Measurements from ENCODE around the gene DELE1. TPM values are rescaled to one million over a fixed set of nuclear protein-coding genes. Genes with fewer than 3 reads are reported as not detected.

Gene DELE1
- total RNA-seq, 1 donor from 2014 or later: 75.0 TPM

DNA sequence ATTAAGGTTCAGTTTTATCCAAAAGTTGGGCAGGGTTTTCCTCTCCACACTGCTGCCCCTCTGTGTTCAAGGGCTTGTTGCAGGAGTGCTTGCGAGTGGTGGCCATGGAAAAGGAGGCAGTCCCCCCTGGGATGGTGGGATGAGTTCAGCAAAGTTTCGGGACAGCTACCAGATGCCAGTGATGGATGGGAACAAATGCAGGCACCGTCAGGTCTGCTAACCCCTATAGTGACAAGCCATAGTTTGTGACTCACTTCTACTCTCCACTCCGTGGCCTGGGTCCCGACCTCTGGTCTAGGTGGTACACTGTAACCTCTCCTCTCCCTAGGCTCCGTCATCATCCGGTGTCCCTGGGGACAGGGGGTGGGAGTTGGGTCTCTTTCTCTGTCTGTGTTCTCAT is 41.4 kb downstream of the DELE1 start:
- intact Hi-C loops (cut with DNase I): no loop called here

GRCh38 chr5:141966275-141966962 is 42.7 kb downstream of the DELE1 start:
- intact Hi-C loops (cut with DNase I): no loop called here
- no peak for TF ChIP-seq CTCF (IDR thresholded peaks at IDR 0.05)
- H3K4me3 ChIP-seq: no peak overlapping the region

More for the DNA sequence above, 41.4 kb downstream of the DELE1 start:
- no peak for TF ChIP-seq CTCF (IDR thresholded peaks at IDR 0.05)
- Histone ChIP-seq H3K27ac (no peak overlapping the region), H3K4me3 (no peak overlapping the region), H3K27me3 (ENCODE audit: low read depth) (no peaks in the 10 kb centered on the region), H3K36me3 (no peaks in the 10 kb centered on the region), H3K4me1 (peaks cover 12% of the 10 kb centered on the region), H3K9me3 (no peaks in the 10 kb centered on the region)
- ATAC-seq: no peak
- no peak for DNase-seq

GRCh38 chr5:141966963-141967333 is 43.3 kb downstream of the DELE1 start:
- ATAC-seq (no peak), DNase-seq (no peak)
- H3K4me3 ChIP-seq: no peak overlapping the region
- peaks cover 6% of the 10 kb centered on the region for H3K36me3 ChIP-seq
- no peak overlapping the region for H3K27ac ChIP-seq
- no peaks in the 10 kb centered on the region for H3K9me3 ChIP-seq
- no peak for TF ChIP-seq CTCF (IDR thresholded peaks at IDR 0.05)
- H3K4me1 ChIP-seq: peaks cover 17% of the 10 kb centered on the region
- H3K27me3 ChIP-seq (ENCODE audit: low read depth): no peaks in the 10 kb centered on the region
- intact Hi-C loops (cut with DNase I): no loop called here

More at GRCh38 chr5:141966275-141966962, 42.7 kb downstream of the DELE1 start:
- DNase-seq (no peak), ATAC-seq (no peak)
- Histone ChIP-seq H3K36me3 (peaks cover under 1% of the 10 kb centered on the region), H3K27me3 (ENCODE audit: low read depth) (no peaks in the 10 kb centered on the region), H3K9me3 (no peaks in the 10 kb centered on the region), H3K4me1 (peaks cover 17% of the 10 kb centered on the region), H3K27ac (no peak overlapping the region)

- Histone ChIP-seq H3K9me3 (no peaks in the 10 kb centered on the region), H3K4me3 (peak within 1 kb of the TSS; percentile 78), H3K27me3 (ENCODE audit: low read depth) (no peaks in the 10 kb centered on the region), H3K36me3 (peaks cover 26% of the 10 kb centered on the region), H3K27ac (peak within 1 kb of the TSS; percentile 95), H3K4me1 (peaks cover 22% of the 10 kb centered on the region)
- TF ChIP-seq CTCF (IDR thresholded peaks at IDR 0.05): peak; percentile 97
- intact Hi-C loops (cut with DNase I): no loop called here
- DNase-seq: peak; percentile 98
- peak; percentile 99 to 100 for ATAC-seq
Measured at GRCh38 chr5:141968914-141969608, 45.4 kb downstream of the DELE1 start, which contains the start of gene RNF14. RNF14 (plus strand) TSS chr5:141969105; CDS start chr5:141973589, 4,484 bp downstream.

DNA sequence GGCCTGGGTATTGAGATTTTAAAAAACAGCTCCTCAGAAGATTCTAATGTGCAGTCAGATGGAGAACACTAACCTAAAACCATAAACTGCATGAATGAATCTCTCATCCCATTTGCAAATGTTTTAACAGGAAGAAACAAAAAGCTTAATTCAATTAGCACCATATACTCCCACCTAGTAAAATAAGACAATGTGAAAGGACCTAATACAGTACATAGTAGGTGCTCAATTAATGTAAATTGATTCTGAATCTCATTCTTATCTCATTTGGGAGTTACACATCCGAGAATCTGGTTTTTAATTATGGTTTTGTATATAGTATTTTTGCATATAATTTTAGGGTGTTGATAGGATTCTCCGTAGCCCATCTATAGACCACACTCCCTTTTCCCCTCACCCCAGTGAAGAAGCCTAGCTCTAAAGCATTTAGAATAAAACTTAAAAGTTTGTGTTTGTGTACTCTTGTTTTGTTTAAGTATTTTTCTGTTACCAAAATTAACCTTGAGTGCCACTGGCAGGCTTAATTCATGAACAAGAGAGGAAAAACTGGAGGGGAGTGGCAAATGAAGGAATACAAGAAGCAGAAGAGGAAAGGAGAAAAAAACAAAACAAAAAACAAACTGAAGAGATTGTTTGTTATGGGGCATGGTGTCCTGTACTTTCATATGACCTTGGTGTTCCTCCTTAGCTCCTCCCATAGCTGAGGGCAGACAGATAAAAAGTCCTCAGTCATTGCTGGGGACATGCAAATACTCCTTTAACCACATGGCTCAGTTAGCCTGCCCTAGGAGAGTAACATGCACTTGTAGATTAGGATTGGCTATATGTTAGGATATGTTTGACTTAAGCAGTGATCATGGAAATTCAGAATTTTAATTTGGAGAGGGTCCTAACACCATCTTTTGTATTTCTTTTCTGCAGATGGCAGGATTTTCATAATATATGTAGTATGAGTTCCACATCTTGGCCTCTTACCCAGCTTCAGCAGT is 46.4 kb downstream of the DELE1 start:
- TF ChIP-seq CTCF (IDR thresholded peaks at IDR 0.05): no peak
- Histone ChIP-seq H3K4me1 (peaks cover 31% of the 10 kb centered on the region), H3K36me3 (peaks cover 36% of the 10 kb centered on the region), H3K4me3 (peak overlapping the region; percentile 78), H3K27ac (peak overlapping the region; percentile 95), H3K27me3 (ENCODE audit: low read depth) (no peaks in the 10 kb centered on the region), H3K9me3 (no peaks in the 10 kb centered on the region)
- DNase-seq: no peak
- ATAC-seq: no peak
- intact Hi-C loops (cut with DNase I): no loop called here
